NCI-H226 (cell line): ENCODE results near the gene BCCIP.

ENCODE experiments used
- DNase-seq: peaks from one replicate; pipeline ENCODE4 v3.0.0-alpha.2; 2015

The BCCIP gene

GRCh38 chr10:125822878-125823662 is at the start of gene BCCIP, which contains the start of gene UROS:
TSS of gene BCCIP (plus strand) at chr10:125823546. CDS start at chr10:125823558, 12 bp downstream.
TSS of gene UROS (minus strand) at chr10:125823258. CDS start at chr10:125816499, 6,759 bp downstream.
- peak; percentile 52 for DNase-seq

- no peak for DNase-seq
Measured at GRCh38 chr10:125773687-125774543, 49.4 kb upstream of the BCCIP start.

- no peak for DNase-seq
Measured at GRCh38 chr10:125774581-125775191, 48.7 kb upstream of the BCCIP start.

- DNase-seq, result no peak
Measured at GRCh38 chr10:125775491-125776106, 47.7 kb upstream of the BCCIP start, which contains the start of gene MMP21. TSS of gene MMP21 (minus strand) at chr10:125775821. CDS start at chr10:125775821, 0 bp downstream.

GRCh38 chr10:125777806-125778205 is 45.5 kb upstream of the BCCIP start:
- no peak for DNase-seq

GRCh38 chr10:125778556-125778955 is 44.8 kb upstream of the BCCIP start:
- no peak for DNase-seq

GRCh38 chr10:125779403-125780327 is 43.7 kb upstream of the BCCIP start:
- DNase-seq, result no peak

GRCh38 chr10:125781374-125781773 is 42.0 kb upstream of the BCCIP start:
- no peak for DNase-seq

- DNase-seq, result no peak
Measured at GRCh38 chr10:125782054-125782453, 41.3 kb upstream of the BCCIP start.

- no peak for DNase-seq
Measured at GRCh38 chr10:125782616-125783015, 40.7 kb upstream of the BCCIP start.

- DNase-seq, result no peak
Measured at GRCh38 chr10:125783408-125783807, 39.9 kb upstream of the BCCIP start.

- no peak for DNase-seq
Measured at GRCh38 chr10:125783957-125784356, 39.4 kb upstream of the BCCIP start.

GRCh38 chr10:125785791-125786190 is 37.6 kb upstream of the BCCIP start:
- DNase-seq, result no peak

GRCh38 chr10:125788156-125789034 is 35.0 kb upstream of the BCCIP start:
- DNase-seq, result no peak

GRCh38 chr10:125792342-125793300 is 30.7 kb upstream of the BCCIP start:
- DNase-seq, result no peak

- DNase-seq, result no peak
Measured at GRCh38 chr10:125795128-125795527, 28.2 kb upstream of the BCCIP start.

- no peak for DNase-seq
Measured at GRCh38 chr10:125795637-125796190, 27.6 kb upstream of the BCCIP start.

- DNase-seq, result no peak
Measured at GRCh38 chr10:125797424-125797823, 25.9 kb upstream of the BCCIP start.
